HG02798 (cell line): ENCODE data around the gene DNAJB14.
A peak's percentile ranks its signal among the peaks of the same experiment; 100 is the strongest.

Experiments
- ATAC-seq: cut with Tn5 transposase; IDR thresholded peaks from one replicate; pipeline ENCODE4 v1.9.1; 2021; ENCODE audit warnings: mild to moderate bottlenecking; ENCODE audit not compliant: unreplicated experiment, poor library complexity

DNAJB14 gene

DNA sequence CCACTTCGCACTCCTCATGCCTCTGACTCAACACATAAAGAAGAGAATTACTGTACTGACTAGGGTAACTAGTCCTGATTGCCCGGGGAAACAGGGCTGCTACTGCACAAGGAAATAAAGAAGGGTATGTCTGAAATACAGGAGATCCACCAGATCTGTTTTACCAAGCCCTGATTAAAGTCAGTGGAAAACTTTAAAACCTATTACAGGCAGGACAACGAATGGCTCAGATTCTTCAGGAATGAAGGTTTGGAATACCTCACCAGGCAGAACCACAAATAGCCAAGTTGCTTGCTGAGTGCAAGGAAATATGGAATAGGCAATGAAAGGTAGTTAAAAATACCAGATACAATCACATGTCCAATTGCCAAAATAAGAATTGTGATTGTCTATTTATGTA, 69.5 kb downstream of the DNAJB14 start:
- ATAC-seq: no peak

DNA sequence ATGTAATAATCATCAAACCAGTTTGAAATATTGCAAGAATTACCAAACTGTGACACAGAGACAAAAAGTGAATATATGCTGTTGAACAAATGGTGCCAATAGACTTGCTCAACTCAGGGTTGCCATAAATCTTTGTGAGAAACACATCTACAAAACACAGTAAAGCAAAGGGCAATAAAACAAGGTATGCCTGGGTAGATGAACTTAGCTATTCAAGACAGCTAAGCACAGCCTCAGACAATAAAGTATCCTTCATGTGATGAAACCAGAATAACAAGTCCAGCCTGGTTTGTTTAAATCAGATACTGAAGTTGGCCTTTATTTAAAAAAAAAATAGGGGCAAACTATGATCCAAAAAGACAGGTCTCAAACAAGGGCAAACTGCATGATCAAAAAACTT, 71.3 kb downstream of the DNAJB14 start:
- no peak for ATAC-seq

DNA sequence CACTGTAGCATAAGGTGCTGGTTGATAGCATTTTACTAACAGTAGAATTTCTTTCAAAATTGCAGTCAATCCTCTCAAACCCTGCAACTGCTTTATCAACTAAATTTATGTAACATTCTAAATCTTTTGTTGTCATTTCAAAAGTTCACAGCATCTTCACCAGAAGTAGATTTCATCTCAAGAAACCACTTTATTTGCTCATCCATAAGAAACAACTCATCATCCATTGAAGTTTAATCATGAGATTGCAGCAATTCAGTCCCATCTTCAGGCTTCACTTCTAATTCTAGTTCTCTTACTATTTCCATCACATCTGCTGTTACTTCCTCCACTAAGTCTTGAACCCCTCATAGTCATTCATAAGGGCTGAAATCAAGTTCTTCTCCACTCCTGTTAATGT, 73.8 kb downstream of the DNAJB14 start:
- ATAC-seq: no peak

DNA sequence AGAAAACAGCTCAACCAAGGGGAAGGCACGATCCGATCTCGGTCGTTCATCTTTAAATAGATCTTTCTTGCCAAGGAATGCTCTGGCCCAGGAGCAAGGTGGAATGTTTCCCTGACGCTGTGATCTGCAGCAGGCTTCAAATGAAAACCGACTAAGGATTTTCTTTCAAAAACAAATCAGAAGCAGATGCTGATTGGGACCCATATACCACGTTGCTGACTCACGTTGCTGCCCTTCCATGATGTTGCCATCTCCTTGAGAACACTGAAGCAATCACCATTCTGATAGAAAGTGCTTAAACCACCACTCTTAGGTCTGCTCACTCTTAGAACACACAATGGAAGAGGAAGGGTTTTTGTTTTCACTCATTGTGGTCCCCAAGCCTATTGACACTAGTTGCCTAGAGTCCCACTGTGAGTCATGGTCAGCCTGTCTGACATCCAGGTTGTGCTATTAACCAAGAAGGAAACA, 78.3 kb downstream of the DNAJB14 start:
- ATAC-seq: no peak

DNA sequence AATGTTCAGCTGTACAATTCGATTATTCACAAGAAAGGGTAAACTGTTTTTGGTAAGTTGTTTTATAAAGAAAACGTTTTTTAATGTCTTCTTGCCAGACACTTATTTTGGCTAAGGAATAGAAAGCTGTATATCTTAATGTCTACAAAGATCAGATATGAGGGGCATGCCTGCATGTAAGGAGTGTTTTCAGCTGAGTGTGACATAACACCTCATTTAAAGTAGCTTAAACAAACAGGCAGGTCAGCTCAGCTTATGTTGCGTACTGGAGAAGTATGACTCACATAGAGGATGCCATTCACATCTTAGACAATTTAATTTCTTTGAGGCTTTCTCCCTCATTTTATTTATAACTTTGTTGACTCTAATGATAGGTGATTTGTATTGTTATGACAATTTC, 82.6 kb downstream of the DNAJB14 start:
- ATAC-seq: no peak

DNA sequence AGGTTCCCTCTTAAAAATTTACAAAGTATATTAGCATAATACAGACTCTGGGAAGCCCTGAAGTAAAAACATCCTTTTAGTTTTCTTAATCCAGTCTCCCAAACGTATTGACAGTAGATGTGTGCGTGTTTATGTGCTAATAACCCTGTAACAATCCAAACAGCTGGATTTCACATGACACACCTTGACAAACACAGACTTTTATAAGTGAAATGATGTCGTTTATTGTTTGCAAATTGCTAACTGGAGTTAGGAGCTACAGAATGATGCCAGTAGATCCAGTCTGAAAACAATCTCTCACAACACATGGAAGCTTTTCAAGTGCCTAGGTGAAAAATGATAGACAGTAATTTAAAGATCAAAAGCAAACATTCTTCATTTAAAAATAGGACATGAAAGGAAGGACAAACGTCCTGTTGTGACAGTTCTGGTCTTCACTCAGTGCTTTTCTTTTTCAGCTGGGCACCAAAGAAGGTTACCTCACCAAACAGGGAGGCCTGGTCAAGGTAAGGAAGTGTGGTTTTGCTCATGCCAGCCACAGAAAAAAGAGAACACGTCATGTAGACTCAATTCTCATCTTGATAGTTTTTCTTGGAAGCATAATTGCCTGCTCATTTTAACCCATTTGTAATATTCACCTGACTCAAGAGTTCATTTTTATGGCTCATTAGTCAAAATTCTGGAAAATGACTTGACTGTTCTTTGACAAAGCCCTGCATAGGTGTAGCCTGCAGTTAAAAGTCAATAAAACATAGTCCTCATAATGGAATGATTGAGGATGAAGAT, 85.1 kb downstream of the DNAJB14 start:
- peak; percentile 71 for ATAC-seq

DNA sequence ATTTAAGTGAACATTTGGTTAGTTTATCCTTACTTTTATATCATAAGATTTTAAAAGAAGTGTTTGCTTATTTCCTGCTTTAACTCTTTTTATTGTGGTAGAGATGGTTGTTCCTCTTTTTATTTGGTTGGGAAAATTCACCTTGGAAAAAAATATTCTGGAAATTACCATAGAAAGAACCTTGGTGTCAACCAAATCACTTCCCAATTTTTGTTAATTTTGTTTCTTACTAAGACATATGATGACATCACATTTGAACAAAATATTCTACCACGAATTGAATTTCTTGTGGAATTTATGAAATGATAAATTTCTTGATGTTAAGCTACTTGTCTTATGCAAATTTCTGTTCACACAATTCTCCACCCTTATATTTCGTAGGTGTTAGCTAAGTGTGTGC, 85.9 kb downstream of the DNAJB14 start:
- ATAC-seq: no peak

DNA sequence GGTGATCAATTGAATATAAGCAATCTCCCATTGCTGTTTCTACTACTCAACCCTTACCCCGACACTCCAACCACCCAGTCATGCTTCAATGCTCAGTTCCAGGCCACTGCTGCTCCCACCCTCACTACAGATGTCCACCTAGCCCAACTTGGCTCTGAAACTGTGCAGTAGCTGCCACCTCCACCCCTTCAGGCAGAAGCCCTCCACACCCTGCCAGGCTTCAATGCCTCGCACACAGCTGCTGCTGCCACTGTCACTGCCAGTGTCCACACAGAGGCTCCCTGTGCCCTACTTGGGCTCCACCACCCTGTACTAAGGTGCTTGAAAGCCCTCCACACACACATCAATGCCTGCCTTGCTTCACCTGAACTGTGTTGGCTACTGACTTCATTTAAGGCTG, 86.8 kb downstream of the DNAJB14 start:
- peak; percentile 31 for ATAC-seq

DNA sequence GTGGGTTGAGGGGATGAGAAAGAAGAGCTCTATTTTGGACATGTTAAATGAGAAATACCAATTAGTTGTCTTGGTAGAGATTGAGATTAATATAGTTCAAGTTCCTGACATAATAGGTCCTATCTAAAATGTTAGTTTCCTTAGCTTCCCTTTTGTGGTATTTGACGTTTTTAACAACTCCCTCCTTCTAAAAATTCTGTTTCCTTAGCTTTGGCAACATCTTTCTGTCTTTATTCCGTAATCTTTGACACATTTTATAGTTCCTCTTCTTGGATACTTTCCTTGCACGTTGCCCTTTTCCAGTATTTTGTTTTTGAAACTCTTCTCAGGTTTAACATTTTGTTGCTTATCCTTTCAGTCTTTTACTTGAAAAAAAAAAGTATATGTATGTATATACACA, 89.1 kb downstream of the DNAJB14 start:
- no peak for ATAC-seq

DNA sequence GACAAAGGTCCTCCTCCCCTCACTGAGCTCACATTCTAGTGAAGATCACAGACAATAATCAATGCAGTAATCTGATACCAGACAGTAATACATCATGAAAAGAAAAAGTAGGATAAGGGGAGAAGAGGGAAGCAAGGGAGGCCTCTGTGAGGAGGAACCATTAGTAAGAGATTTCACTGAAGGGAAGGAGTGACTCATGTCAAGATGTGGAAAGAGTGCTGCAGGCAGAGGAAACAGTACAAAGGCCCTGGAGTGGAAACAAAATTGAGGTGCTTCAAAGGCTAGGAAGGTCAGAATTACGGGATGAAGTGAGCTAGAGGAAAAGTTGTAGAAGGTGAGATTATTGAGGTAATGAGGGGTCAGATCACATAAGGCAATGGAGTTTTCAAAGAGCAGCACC, 90.3 kb downstream of the DNAJB14 start:
- no peak for ATAC-seq

DNA sequence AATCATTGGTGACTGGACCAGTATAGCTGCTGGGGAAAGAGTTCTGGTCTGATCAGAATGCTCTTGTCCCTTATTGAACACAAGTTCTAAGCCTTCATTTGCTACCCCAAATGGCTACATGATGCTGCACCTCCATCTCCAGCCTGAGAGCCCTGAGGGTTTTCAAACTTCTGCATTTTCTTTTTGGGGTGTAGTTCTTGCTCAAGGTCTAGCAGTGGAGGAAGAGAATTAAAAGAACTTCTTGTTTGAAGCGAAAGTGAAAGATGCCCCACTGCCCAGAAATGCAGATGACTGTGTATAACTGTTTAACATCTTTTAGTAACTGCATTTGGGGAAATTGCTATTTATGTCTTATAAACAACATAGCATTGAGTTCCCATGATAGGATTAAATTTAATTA, 90.7 kb downstream of the DNAJB14 start:
- ATAC-seq: peak; percentile 43

DNA sequence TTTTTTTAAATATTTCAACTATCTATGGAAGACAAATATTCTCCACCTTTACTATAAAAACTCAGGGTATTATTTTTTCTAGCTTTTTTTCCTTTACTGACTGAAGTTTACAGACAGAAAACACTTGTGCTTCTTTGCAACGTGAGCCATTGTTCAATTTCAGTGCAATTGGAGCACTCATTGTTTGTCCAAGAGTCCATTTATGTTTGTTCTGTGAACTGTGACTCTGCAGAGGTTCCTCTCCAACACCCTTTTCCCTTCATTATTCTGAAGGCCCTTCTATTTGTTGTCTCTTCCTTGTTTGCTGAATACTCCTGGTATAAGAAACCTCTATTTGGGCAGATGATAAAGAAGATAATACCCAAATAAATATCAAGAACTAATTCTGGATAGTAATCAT, 92.4 kb downstream of the DNAJB14 start:
- no peak for ATAC-seq

DNA sequence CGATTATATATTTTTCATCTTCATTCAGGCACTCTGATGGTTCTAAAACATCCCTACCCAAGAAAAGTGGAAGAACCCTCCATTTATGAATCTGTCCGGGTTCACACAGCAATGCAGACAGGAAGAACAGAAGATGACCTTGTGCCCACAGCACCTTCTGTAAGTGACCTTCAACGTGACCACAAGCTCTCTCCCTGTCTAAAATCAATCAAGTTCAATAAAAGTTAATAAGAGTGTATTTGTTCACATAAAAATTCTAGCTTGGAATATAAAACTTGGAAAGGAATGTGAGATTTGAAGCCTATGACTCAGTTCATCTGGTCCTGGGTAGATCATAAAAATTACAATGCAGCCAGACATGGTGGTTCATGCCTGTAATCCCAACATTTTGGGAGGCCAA, 93.2 kb downstream of the DNAJB14 start:
- no peak for ATAC-seq

DNA sequence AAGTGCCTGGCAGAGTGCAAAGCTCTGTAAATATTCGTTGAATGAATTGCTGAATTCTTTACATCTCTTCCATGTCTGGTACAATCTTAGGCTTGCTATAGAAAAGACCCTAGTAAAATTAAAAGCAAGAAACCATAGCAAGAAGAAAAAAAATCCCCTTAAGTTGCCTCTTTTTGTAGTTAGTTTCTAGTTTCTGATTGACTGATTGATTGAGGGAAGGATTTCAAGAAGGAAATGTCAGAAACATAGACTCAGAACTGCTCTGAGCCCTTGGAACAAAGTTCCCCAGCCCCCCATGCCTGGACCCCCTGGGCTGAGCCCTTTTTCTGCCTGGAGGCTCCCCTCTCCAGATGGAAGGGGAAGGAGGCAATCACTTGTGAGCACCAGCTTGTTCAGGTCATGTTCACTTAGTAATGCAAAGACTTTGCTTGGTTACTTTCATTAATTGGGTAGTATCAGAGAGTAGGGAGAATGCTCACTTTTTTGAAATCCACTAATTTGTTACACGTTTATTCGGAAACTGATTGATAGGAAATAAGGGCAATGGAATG, 94.1 kb downstream of the DNAJB14 start:
- ATAC-seq: no peak

DNA sequence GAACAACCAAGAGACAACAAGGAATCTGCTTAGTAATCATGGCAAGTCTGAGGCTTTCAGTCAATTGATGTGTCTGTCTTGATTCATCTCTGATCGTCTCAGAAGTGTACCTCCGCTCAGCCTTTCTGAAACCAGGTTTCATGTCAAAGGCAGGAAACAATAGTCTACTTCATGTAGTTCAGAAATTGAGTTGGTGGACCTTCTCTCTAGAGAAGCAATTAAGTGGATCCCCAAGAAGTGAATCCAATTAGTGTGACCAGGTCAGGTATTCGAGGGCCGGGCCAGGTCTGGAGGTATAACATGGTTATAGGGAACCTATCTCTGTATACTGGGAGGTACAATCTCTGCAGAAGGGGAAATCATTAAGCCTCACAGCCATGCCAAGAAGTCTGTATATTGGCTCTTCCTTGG, 97.8 kb downstream of the DNAJB14 start:
- peak; percentile 33 for ATAC-seq

DNA sequence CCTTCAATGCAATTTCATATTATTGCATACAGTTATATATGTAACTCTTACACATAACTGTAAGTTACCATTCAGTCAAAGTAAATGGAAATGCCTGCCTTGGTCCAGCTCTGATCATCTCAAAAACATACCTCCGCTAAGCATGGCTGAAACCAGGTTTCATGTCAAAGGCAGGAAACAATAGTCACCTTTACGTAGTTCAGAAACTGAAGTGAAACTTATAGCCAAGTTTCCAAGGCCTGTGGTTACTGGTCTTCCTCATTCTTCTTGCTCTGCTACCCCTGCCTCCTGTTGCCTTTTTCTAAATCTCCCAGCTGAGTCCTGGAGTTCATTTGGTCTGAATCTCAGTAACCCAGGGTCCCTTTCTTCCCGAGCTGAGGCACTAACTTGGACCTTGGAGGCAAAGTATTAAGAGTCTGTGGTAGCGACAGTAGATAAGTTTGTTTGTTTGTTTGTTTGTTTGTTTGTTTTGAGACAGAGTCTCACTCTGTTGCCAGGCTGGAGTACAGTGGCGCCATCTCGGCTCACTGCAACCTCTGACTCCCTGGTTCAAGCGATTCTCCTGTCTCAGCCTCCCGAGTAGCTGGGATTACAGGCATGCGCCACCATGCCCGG, 98.9 kb downstream of the DNAJB14 start:
- ATAC-seq: peak; percentile 68

DNA sequence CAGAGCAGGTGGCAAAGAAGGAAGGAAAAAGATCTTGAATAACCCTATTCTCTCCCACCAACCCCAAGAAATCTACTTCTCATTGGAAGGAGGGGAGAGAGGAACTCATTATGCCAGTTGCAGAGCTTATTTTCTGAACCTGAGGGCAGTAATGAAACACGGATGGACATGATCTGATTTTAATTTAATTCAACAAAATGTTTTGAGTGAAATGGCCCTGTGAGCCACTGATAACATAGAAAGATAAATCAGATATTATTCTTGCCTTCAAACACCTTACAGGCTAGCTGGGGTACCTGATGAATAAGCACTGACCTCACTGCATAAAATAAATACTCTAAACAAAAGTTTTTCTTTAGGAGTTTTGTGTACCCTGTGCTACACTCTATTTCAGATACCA, 99.5 kb downstream of the DNAJB14 start:
- ATAC-seq: no peak
